Measurements from ENCODE around the gene CASK.
A peak's percentile ranks its signal among the peaks of the same experiment; 100 is the strongest.

The CASK gene

GRCh38 chrX:41553688-41554087 is 369.7 kb downstream of the CASK start:
- H3K4me3 ChIP-seq (ENCODE audit: low read depth, low read length), result no peak overlapping the region
- no peak for DNase-seq (ENCODE audit: low read depth)
- no peak for TF ChIP-seq CTCF (conservative IDR thresholded peaks at IDR 0.05; ENCODE audit: low read depth, low read length)

- no peak for TF ChIP-seq CTCF (conservative IDR thresholded peaks at IDR 0.05; ENCODE audit: low read depth, low read length)
- no peak for DNase-seq (ENCODE audit: low read depth)
- H3K4me3 ChIP-seq (ENCODE audit: low read depth, low read length), result no peak overlapping the region
Measured at GRCh38 chrX:41548411-41548810, 374.9 kb downstream of the CASK start.

- H3K4me3 ChIP-seq (ENCODE audit: low read depth, low read length), result no peak overlapping the region
- no peak for DNase-seq (ENCODE audit: low read depth)
- no peak for TF ChIP-seq CTCF (conservative IDR thresholded peaks at IDR 0.05; ENCODE audit: low read depth, low read length)
Measured at GRCh38 chrX:41543668-41544067, 379.7 kb downstream of the CASK start.

GRCh38 chrX:41543025-41543424 is 380.3 kb downstream of the CASK start:
- no peak for DNase-seq (ENCODE audit: low read depth)
- TF ChIP-seq CTCF (conservative IDR thresholded peaks at IDR 0.05; ENCODE audit: low read depth, low read length), result no peak

GRCh38 chrX:41542536-41542935 is 380.8 kb downstream of the CASK start:
- DNase-seq (ENCODE audit: low read depth), result peak; percentile 64
- TF ChIP-seq CTCF (conservative IDR thresholded peaks at IDR 0.05; ENCODE audit: low read depth, low read length), result no peak

More at GRCh38 chrX:41543025-41543424, 380.3 kb downstream of the CASK start:
- no peak overlapping the region for H3K4me3 ChIP-seq (ENCODE audit: low read depth, low read length)

GRCh38 chrX:41542135-41542534 is 381.2 kb downstream of the CASK start:
- no peak for TF ChIP-seq CTCF (conservative IDR thresholded peaks at IDR 0.05; ENCODE audit: low read depth, low read length)
- H3K4me3 ChIP-seq (ENCODE audit: low read depth, low read length), result no peak overlapping the region
- peak; percentile 69 for DNase-seq (ENCODE audit: low read depth)

More at GRCh38 chrX:41542536-41542935, 380.8 kb downstream of the CASK start:
- H3K4me3 ChIP-seq (ENCODE audit: low read depth, low read length), result no peak overlapping the region

- H3K4me3 ChIP-seq (ENCODE audit: low read depth, low read length), result no peak overlapping the region
- no peak for DNase-seq (ENCODE audit: low read depth)
- no peak for TF ChIP-seq CTCF (conservative IDR thresholded peaks at IDR 0.05; ENCODE audit: low read depth, low read length)
Measured at GRCh38 chrX:41541386-41541785, 382.0 kb downstream of the CASK start.
